WTC11 (cell line): ENCODE data around the gene HECTD4. TPM values are rescaled to one million over a fixed set of nuclear protein-coding genes. Genes with fewer than 3 reads are reported as not detected.

Experiments used
- ATAC-seq: fragments of 200-7000 bp; cut with Tn5 transposase; 2 replicates; pipeline ENCODE4 v1.10.0; 2021; ENCODE audit warnings: mild to moderate bottlenecking, moderate library complexity
- CTCF ChIA-PET: fragments of 300-600 bp; sonication (Branson Sonifier 250); formaldehyde crosslinking; loops from one replicate; lab custom pipeline; 2021; ENCODE audit warnings: antibody characterized with exemption; lab: Charles Lee
- POLR2A ChIA-PET: fragments of 350-600 bp; sonication (Branson Sonifier 250); formaldehyde crosslinking; loops from one replicate; lab custom pipeline; 2021; ENCODE audit warnings: antibody characterized with exemption; lab: Charles Lee
- DNase-seq: peaks from one replicate; pipeline ENCODE4 v3.0.0; 2021; ENCODE audit warnings: low spot score
- H3K27ac Mint-ChIP-seq: 2 replicates; pipeline ENCODE4 v1.8.0; 2021; ENCODE audit warnings: mixed read lengths
- H3K27me3 Mint-ChIP-seq: 2 replicates; pipeline ENCODE4 v1.8.0; 2021; ENCODE audit warnings: low read depth, mild to moderate bottlenecking, moderate library complexity, mixed read lengths
- H3K36me3 Mint-ChIP-seq: 2 replicates; pipeline ENCODE4 v1.8.0; 2021; ENCODE audit warnings: mixed read lengths
- H3K4me1 Mint-ChIP-seq: 2 replicates; pipeline ENCODE4 v1.8.0; 2022; ENCODE audit warnings: mixed read lengths
- H3K4me3 Mint-ChIP-seq: 2 replicates; pipeline ENCODE4 v1.8.0; 2021; ENCODE audit warnings: mild to moderate bottlenecking, moderate library complexity, mixed read lengths
- H3K9me3 Mint-ChIP-seq: 2 replicates; pipeline ENCODE4 v1.8.0; 2021; ENCODE audit warnings: mixed read lengths
- ELF4 ChIP-seq: sonication (generic); formaldehyde crosslinking; IDR thresholded peaks from 2 replicates; pipeline ENCODE4 v1.8.1; 2022; ENCODE audit warnings: low read depth, mild to moderate bottlenecking, moderate library complexity, missing genetic modification reagents
- FOXJ3 ChIP-seq: sonication (generic); formaldehyde crosslinking; IDR thresholded peaks from 2 replicates; pipeline ENCODE4 v1.9.0; 2021; ENCODE audit warnings: missing genetic modification reagents, mild to moderate bottlenecking, borderline replicate concordance
- FOXK1 ChIP-seq: sonication (generic); formaldehyde crosslinking; IDR thresholded peaks from 2 replicates; pipeline ENCODE4 v1.8.0; 2022; ENCODE audit warnings: mild to moderate bottlenecking, moderate library complexity, missing genetic modification reagents
- HMGA2 ChIP-seq: fragments of 250-450 bp; sonication (Bioruptor Pico); IDR thresholded peaks from 2 replicates; pipeline ENCODE4 v1.4.0; 2021; ENCODE audit warnings: mild to moderate bottlenecking, moderate library complexity
- JUN ChIP-seq: sonication (generic); formaldehyde crosslinking; IDR thresholded peaks from 2 replicates; pipeline ENCODE4 v1.8.0; 2023; ENCODE audit warnings: mild to moderate bottlenecking, missing genetic modification reagents
- MYBL2 ChIP-seq: sonication (generic); formaldehyde crosslinking; IDR thresholded peaks from 2 replicates; pipeline ENCODE4 v1.8.1; 2023; ENCODE audit warnings: mild to moderate bottlenecking, moderate library complexity, missing genetic modification reagents
- NR2C2 ChIP-seq: sonication (generic); formaldehyde crosslinking; IDR thresholded peaks from 2 replicates; pipeline ENCODE4 v1.8.0; 2022; ENCODE audit warnings: mild to moderate bottlenecking, missing genetic modification reagents
- OVOL2 ChIP-seq: fragments of 250-450 bp; sonication (Bioruptor Pico); IDR thresholded peaks from 2 replicates; pipeline ENCODE4 v1.9.0; 2021; ENCODE audit warnings: mild to moderate bottlenecking, borderline replicate concordance
- RORB ChIP-seq: fragments of 250-450 bp; sonication (Bioruptor Pico); IDR thresholded peaks from 2 replicates; pipeline ENCODE4 v1.9.0; 2021; ENCODE audit warnings: mild to moderate bottlenecking
- SMAD3 ChIP-seq: sonication (generic); formaldehyde crosslinking; IDR thresholded peaks from 2 replicates; pipeline ENCODE4 v1.8.0; 2022; ENCODE audit warnings: missing genetic modification reagents, mild to moderate bottlenecking, borderline replicate concordance
- TEAD1 ChIP-seq: sonication (generic); formaldehyde crosslinking; IDR thresholded peaks from 2 replicates; pipeline ENCODE4 v1.8.0; 2022; ENCODE audit warnings: mild to moderate bottlenecking, missing genetic modification reagents
- ZNF121 ChIP-seq: sonication (generic); formaldehyde crosslinking; IDR thresholded peaks from 2 replicates; pipeline ENCODE4 v1.8.0; 2023; ENCODE audit warnings: missing genetic modification reagents
- ZNF416 ChIP-seq: fragments of 250-450 bp; sonication (Bioruptor Pico); IDR thresholded peaks from 2 replicates; pipeline ENCODE4 v1.9.0; 2021; ENCODE audit warnings: mild to moderate bottlenecking, inconsistent platforms
- total RNA-seq: library from RNA; stranded (reverse); gene quantifications from 3 replicates; pipeline ENCODE4 v1.2.3, GENCODE V29; 2021
- TF ChIP-seq, protein P1 (sequence below): sonication (generic); formaldehyde crosslinking; IDR thresholded peaks from 2 replicates; pipeline ENCODE4 v1.8.1; 2023; ENCODE audit warnings: mild to moderate bottlenecking, missing genetic modification reagents
- TF ChIP-seq, protein P2 (sequence below): sonication (generic); formaldehyde crosslinking; IDR thresholded peaks from 2 replicates; pipeline ENCODE4 v1.8.1; 2023; ENCODE audit warnings: mild to moderate bottlenecking, missing genetic modification reagents, borderline replicate concordance
- TF ChIP-seq, protein P3 (sequence below): sonication (generic); formaldehyde crosslinking; conservative IDR thresholded peaks from 2 replicates; pipeline ENCODE4 v1.8.1; 2022; ENCODE audit warnings: mild to moderate bottlenecking, missing genetic modification reagents

The HECTD4 gene
- total RNA-seq, 1 experiment from 2014 or later, result 31.7 TPM

DNA sequence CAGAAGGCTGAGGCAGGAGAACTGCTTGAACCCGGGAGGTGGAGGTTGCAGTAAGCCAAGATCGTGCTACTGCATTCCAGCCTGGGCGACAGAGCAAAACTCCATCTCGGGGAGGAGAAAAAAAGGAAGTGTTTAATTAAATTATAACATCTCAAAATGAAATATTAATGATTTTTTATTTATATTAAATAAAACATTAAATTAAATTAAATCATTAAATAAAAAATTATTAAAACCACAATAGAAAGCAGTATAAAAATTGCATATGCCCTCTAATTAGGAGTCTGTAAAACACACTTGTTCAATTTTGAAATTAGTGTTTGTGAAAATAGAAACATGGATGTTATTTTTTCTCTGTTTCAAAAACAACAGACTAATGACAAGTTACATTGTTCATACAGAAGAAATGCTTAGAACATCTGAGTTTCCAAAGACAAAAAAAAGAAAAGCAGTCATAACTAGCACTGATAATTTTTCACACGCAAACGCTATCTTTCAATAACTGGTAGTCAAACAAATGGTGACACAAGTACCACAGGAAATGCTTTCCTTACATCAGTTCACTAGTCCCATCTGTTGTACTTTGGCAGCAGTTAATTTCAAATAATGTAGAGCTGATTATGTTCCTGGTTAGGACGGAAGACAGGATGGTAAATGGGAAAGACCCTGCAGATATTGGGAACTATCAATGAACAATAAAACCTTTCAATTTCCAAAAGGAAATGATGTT lies 54.9 kb downstream of the HECTD4 start:
- Mint-ChIP-seq H3K36me3 (no peaks in the 10 kb centered on the region), H3K4me1 (peaks cover 11% of the 10 kb centered on the region), H3K27ac (0 out of 2 replicates have a peak overlapping the region, but pooled peaks have one; percentile 21), H3K9me3 (no peaks in the 10 kb centered on the region)
- POLR2A ChIA-PET, result no interaction called here
- DNase-seq, result no peak
- CTCF ChIA-PET, result interaction anchor here (1.5 kb wide), 1 partner anchor 129 kb away, joined by 3 read pairs; no protein-coding TSS in a partner anchor
- TF ChIP-seq TEAD1 (CRISPR knock-in tag), result no peak
- TF ChIP-seq HMGA2, result peak; percentile 98
- TF ChIP-seq, protein P1, sequence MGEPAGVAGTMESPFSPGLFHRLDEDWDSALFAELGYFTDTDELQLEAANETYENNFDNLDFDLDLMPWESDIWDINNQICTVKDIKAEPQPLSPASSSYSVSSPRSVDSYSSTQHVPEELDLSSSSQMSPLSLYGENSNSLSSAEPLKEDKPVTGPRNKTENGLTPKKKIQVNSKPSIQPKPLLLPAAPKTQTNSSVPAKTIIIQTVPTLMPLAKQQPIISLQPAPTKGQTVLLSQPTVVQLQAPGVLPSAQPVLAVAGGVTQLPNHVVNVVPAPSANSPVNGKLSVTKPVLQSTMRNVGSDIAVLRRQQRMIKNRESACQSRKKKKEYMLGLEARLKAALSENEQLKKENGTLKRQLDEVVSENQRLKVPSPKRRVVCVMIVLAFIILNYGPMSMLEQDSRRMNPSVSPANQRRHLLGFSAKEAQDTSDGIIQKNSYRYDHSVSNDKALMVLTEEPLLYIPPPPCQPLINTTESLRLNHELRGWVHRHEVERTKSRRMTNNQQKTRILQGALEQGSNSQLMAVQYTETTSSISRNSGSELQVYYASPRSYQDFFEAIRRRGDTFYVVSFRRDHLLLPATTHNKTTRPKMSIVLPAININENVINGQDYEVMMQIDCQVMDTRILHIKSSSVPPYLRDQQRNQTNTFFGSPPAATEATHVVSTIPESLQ (CRISPR knock-in tag), result no peak
- TF ChIP-seq, all 79 proteins: peak for 1
- Mint-ChIP-seq H3K27me3 (no peaks in the 10 kb centered on the region), H3K4me3 (no peak overlapping the region)
- ATAC-seq, result no peak

DNA sequence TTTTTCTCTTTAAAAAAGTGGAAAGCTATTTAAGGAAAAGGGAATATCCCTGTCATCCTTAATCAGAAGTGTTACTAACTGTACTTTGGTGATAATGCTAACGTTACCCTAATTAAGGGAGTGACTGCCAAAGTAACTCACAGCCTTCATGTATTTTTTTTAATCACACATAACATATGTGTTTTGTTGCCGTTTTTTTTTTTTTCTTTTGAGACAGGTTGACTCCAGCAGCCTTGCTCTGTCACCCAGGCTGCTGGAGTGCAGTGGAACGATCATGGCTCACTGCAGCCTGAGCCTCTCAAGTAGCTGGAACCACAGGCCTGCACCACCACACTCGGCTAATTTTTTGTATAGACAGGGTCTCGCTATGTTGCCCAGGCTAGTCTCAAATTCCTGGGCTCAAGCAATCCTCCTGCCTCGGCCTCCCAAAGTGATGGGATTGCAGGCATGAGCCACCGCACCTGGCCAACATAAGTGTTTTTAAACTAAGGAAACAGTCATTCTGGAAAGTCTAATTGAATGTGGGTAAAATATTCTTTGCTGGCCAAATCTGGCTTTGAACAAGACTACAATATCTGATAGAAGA lies 56.5 kb downstream of the HECTD4 start:
- no peaks in the 10 kb centered on the region for H3K27me3 Mint-ChIP-seq
- no peaks in the 10 kb centered on the region for H3K9me3 Mint-ChIP-seq
- POLR2A ChIA-PET, result no interaction called here
- TF ChIP-seq RORB (CRISPR knock-in tag), result no peak
- TF ChIP-seq ZNF121 (CRISPR knock-in tag), result peak; percentile 66
- TF ChIP-seq, protein P2, sequence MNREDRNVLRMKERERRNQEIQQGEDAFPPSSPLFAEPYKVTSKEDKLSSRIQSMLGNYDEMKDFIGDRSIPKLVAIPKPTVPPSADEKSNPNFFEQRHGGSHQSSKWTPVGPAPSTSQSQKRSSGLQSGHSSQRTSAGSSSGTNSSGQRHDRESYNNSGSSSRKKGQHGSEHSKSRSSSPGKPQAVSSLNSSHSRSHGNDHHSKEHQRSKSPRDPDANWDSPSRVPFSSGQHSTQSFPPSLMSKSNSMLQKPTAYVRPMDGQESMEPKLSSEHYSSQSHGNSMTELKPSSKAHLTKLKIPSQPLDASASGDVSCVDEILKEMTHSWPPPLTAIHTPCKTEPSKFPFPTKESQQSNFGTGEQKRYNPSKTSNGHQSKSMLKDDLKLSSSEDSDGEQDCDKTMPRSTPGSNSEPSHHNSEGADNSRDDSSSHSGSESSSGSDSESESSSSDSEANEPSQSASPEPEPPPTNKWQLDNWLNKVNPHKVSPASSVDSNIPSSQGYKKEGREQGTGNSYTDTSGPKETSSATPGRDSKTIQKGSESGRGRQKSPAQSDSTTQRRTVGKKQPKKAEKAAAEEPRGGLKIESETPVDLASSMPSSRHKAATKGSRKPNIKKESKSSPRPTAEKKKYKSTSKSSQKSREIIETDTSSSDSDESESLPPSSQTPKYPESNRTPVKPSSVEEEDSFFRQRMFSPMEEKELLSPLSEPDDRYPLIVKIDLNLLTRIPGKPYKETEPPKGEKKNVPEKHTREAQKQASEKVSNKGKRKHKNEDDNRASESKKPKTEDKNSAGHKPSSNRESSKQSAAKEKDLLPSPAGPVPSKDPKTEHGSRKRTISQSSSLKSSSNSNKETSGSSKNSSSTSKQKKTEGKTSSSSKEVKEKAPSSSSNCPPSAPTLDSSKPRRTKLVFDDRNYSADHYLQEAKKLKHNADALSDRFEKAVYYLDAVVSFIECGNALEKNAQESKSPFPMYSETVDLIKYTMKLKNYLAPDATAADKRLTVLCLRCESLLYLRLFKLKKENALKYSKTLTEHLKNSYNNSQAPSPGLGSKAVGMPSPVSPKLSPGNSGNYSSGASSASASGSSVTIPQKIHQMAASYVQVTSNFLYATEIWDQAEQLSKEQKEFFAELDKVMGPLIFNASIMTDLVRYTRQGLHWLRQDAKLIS, result no peak
- no peak for TF ChIP-seq ELF4
- no peak for TF ChIP-seq OVOL2 (CRISPR knock-in tag)
- TF ChIP-seq JUN (CRISPR knock-in tag), result no peak
- TF ChIP-seq, all 79 proteins: peak for 1
- Mint-ChIP-seq H3K4me1 (peaks cover 26% of the 10 kb centered on the region), H3K4me3 (no peak overlapping the region), H3K36me3 (no peaks in the 10 kb centered on the region), H3K27ac (no peak overlapping the region)
- DNase-seq (no peak), ATAC-seq (no peak)
- CTCF ChIA-PET, result interaction anchor here (1.5 kb wide), 1 partner anchor 128 kb away, joined by 3 read pairs; no protein-coding TSS in a partner anchor

DNA sequence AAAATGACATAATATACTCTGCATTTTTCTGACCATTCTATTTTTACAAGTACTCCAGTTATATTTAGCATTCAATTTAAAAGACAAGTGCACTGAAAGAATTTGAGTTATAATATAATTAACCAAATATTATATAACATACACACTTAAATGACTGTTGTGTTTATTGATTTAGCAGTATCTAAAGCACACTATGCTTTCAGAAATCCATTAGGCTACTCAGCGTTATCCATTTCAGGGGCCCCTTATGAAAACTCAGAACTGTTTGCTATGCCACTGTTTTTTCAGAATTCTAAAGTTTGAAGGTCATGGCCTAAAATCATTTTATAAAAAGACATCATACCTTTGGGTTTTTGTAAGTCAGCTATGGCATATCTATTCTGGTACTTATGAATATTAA lies 57.1 kb downstream of the HECTD4 start:
- POLR2A ChIA-PET, result no interaction called here
- TF ChIP-seq SMAD3 (CRISPR knock-in tag), result no peak
- TF ChIP-seq MYBL2 (CRISPR knock-in tag), result no peak
- no peak for TF ChIP-seq NR2C2 (CRISPR knock-in tag)
- TF ChIP-seq, protein P3, sequence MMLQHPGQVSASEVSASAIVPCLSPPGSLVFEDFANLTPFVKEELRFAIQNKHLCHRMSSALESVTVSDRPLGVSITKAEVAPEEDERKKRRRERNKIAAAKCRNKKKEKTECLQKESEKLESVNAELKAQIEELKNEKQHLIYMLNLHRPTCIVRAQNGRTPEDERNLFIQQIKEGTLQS (CRISPR knock-in tag), result no peak
- no peak for TF ChIP-seq FOXJ3 (CRISPR knock-in tag)
- no peak for TF ChIP-seq FOXK1 (CRISPR knock-in tag)
- TF ChIP-seq ZNF416 (CRISPR knock-in tag), result no peak
- no peak for TF ChIP-seq JUN (CRISPR knock-in tag)
- TF ChIP-seq, protein P1 (CRISPR knock-in tag), result no peak
- CTCF ChIA-PET, result no interaction called here
- DNase-seq (no peak), ATAC-seq (no peak)
- H3K4me3 Mint-ChIP-seq, result no peak overlapping the region
- H3K9me3 Mint-ChIP-seq, result no peaks in the 10 kb centered on the region
- H3K36me3 Mint-ChIP-seq, result no peaks in the 10 kb centered on the region
- no peaks in the 10 kb centered on the region for H3K27me3 Mint-ChIP-seq
- H3K27ac Mint-ChIP-seq, result no peak overlapping the region
- H3K4me1 Mint-ChIP-seq, result peaks cover 26% of the 10 kb centered on the region
